Testis (tissue), 2 donors: ENCODE measurements around the gene PPP1R26.

Source experiments
- POLR2A ChIP-seq: fragments of 450-650 bp; IDR thresholded peaks from one replicate; pipeline ENCODE4 v1.6.1; 2017; ENCODE audit warnings: antibody characterized with exemption, mild to moderate bottlenecking, moderate library complexity
- TF ChIP-seq, protein P1 (sequence below), 3 experiments: fragments of 450-650 bp in 2 of 3; fragments of 200-600 bp in 1 of 3; sonication (generic) in 1 of 3; IDR thresholded peaks; one replicate each; pipeline ENCODE4 v1.5.1; 2016 to 2019; ENCODE audit warnings: antibody characterized with exemption in 3 of 3, mild to moderate bottlenecking in 2 of 3, moderate library complexity in 1 of 3

DNA sequence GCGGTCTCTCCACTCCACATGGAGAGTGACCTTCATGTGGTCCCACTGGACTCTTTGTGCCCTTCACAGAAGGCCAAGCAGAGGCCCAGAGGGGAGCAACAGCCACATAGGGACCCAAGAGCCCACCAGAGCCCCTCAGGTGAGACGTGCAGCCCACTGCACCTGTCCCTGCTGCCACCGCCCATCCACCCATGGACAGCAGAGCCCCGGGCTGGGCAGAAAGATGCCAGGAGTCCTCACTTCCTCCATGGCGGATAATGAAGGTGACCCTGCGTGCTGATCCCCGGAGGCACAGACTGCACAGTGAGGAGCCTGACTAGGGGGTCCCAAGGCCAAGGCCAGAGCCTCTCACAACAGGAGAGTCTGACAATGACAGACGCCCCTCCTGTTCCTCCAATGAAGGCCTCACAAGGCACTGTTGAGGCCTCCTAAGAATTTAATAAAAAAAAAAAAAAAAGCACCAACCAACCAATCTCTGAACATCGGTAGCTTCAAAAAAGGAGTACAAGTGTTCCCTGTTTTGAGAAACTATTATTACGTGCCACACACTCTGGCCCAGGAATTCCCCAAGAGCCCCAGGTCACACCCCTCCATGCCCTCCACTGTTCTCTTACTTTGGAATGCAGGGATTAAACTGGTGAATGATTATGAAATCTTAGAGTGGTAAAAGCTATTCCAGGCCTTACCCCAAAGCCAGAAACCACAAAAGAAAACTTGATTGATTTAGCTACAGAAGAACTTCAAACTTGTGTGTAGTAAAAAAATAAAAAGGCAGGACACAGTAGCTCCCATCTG lies 2.8 kb upstream of the PPP1R26 start:
- TF ChIP-seq, protein P1, sequence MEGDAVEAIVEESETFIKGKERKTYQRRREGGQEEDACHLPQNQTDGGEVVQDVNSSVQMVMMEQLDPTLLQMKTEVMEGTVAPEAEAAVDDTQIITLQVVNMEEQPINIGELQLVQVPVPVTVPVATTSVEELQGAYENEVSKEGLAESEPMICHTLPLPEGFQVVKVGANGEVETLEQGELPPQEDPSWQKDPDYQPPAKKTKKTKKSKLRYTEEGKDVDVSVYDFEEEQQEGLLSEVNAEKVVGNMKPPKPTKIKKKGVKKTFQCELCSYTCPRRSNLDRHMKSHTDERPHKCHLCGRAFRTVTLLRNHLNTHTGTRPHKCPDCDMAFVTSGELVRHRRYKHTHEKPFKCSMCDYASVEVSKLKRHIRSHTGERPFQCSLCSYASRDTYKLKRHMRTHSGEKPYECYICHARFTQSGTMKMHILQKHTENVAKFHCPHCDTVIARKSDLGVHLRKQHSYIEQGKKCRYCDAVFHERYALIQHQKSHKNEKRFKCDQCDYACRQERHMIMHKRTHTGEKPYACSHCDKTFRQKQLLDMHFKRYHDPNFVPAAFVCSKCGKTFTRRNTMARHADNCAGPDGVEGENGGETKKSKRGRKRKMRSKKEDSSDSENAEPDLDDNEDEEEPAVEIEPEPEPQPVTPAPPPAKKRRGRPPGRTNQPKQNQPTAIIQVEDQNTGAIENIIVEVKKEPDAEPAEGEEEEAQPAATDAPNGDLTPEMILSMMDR (IDR thresholded peaks at IDR 0.05): no peak
- TF ChIP-seq POLR2A: no peak
